ENCODE data around the gene RHOD.

- TF ChIP-seq TAF1 (IDR thresholded peaks at IDR 0.05; ENCODE audit: low read depth) (no peak), REST (IDR thresholded peaks at IDR 0.05; ENCODE audit: borderline replicate concordance) (no peak)
- TF ChIP-seq, protein P1, sequence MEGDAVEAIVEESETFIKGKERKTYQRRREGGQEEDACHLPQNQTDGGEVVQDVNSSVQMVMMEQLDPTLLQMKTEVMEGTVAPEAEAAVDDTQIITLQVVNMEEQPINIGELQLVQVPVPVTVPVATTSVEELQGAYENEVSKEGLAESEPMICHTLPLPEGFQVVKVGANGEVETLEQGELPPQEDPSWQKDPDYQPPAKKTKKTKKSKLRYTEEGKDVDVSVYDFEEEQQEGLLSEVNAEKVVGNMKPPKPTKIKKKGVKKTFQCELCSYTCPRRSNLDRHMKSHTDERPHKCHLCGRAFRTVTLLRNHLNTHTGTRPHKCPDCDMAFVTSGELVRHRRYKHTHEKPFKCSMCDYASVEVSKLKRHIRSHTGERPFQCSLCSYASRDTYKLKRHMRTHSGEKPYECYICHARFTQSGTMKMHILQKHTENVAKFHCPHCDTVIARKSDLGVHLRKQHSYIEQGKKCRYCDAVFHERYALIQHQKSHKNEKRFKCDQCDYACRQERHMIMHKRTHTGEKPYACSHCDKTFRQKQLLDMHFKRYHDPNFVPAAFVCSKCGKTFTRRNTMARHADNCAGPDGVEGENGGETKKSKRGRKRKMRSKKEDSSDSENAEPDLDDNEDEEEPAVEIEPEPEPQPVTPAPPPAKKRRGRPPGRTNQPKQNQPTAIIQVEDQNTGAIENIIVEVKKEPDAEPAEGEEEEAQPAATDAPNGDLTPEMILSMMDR (IDR thresholded peaks at IDR 0.05; ENCODE audit: poor library complexity, severe bottlenecking) = no peak
These were observed 24.7 kb upstream of the RHOD start for GRCh38 chr11:67031791-67032561.
